Measurements from ENCODE around the gene GABRA5.

Gene GABRA5

GRCh38 chr15:26970712-26971210 is 103.9 kb downstream of the GABRA5 start, which contains the start of gene GABRG3:
Gene GABRG3 (plus strand): TSS chr15:26971181.
- H3K9me3 ChIP-seq (ENCODE audit: control insufficient read depth, low read depth, low read length) = no peaks in the 10 kb centered on the region
- H3K4me1 ChIP-seq (ENCODE audit: control insufficient read depth, low read depth, low read length) = peaks cover 4% of the 10 kb centered on the region
- H3K36me3 ChIP-seq (ENCODE audit: control insufficient read depth, low read depth, low read length) = no peaks in the 10 kb centered on the region
- peak within 1 kb of the TSS; percentile 52 for H3K4me3 ChIP-seq (ENCODE audit: low read length)
- no peak within 1 kb of the TSS for H3K9ac ChIP-seq (ENCODE audit: low read length)
- no peak within 1 kb of the TSS for H3K27ac ChIP-seq (ENCODE audit: low read length)
- H3K27me3 ChIP-seq (ENCODE audit: control insufficient read depth, insufficient read depth, low read length) = peaks cover 69% of the 10 kb centered on the region

- H3K9me3 ChIP-seq (ENCODE audit: control insufficient read depth, low read depth, low read length) = no peaks in the 10 kb centered on the region
- H3K27ac ChIP-seq (ENCODE audit: low read length) = no peak overlapping the region
- peak overlapping the region; percentile 52 for H3K4me3 ChIP-seq (ENCODE audit: low read length)
- H3K36me3 ChIP-seq (ENCODE audit: control insufficient read depth, low read depth, low read length) = no peaks in the 10 kb centered on the region
- H3K27me3 ChIP-seq (ENCODE audit: control insufficient read depth, insufficient read depth, low read length) = peaks cover 65% of the 10 kb centered on the region
- H3K4me1 ChIP-seq (ENCODE audit: control insufficient read depth, low read depth, low read length) = peaks cover 4% of the 10 kb centered on the region
- H3K9ac ChIP-seq (ENCODE audit: low read length) = no peak overlapping the region
Observed at GRCh38 chr15:26971271-26972018, 104.6 kb downstream of the GABRA5 start.

- H3K9me3 ChIP-seq (ENCODE audit: control insufficient read depth, low read depth, low read length) = no peaks in the 10 kb centered on the region
- no peak overlapping the region for H3K9ac ChIP-seq (ENCODE audit: low read length)
- no peak overlapping the region for H3K4me3 ChIP-seq (ENCODE audit: low read length)
- H3K4me1 ChIP-seq (ENCODE audit: control insufficient read depth, low read depth, low read length) = peaks cover 4% of the 10 kb centered on the region
- H3K27me3 ChIP-seq (ENCODE audit: control insufficient read depth, insufficient read depth, low read length) = peaks cover 54% of the 10 kb centered on the region
- H3K36me3 ChIP-seq (ENCODE audit: control insufficient read depth, low read depth, low read length) = no peaks in the 10 kb centered on the region
- no peak overlapping the region for H3K27ac ChIP-seq (ENCODE audit: low read length)
Observed at GRCh38 chr15:26972636-26973035, 105.8 kb downstream of the GABRA5 start.

GRCh38 chr15:26974120-26974780 is 107.4 kb downstream of the GABRA5 start:
- no peak overlapping the region for H3K27ac ChIP-seq (ENCODE audit: low read length)
- no peaks in the 10 kb centered on the region for H3K36me3 ChIP-seq (ENCODE audit: control insufficient read depth, low read depth, low read length)
- peaks cover 4% of the 10 kb centered on the region for H3K4me1 ChIP-seq (ENCODE audit: control insufficient read depth, low read depth, low read length)
- peaks cover 44% of the 10 kb centered on the region for H3K27me3 ChIP-seq (ENCODE audit: control insufficient read depth, insufficient read depth, low read length)
- H3K9me3 ChIP-seq (ENCODE audit: control insufficient read depth, low read depth, low read length) = no peaks in the 10 kb centered on the region
- no peak overlapping the region for H3K9ac ChIP-seq (ENCODE audit: low read length)
- no peak overlapping the region for H3K4me3 ChIP-seq (ENCODE audit: low read length)

GRCh38 chr15:26981492-26981891 is 114.6 kb downstream of the GABRA5 start:
- Histone ChIP-seq H3K27ac (ENCODE audit: low read length) (no peak overlapping the region), H3K9ac (ENCODE audit: low read length) (no peak overlapping the region), H3K4me1 (ENCODE audit: control insufficient read depth, low read depth, low read length) (no peaks in the 10 kb centered on the region), H3K4me3 (ENCODE audit: low read length) (no peak overlapping the region), H3K9me3 (ENCODE audit: control insufficient read depth, low read depth, low read length) (no peaks in the 10 kb centered on the region), H3K36me3 (ENCODE audit: control insufficient read depth, low read depth, low read length) (no peaks in the 10 kb centered on the region), H3K27me3 (ENCODE audit: control insufficient read depth, insufficient read depth, low read length) (no peaks in the 10 kb centered on the region)

GRCh38 chr15:26983822-26984221 is 117.0 kb downstream of the GABRA5 start:
- H3K9ac ChIP-seq (ENCODE audit: low read length) = no peak overlapping the region
- H3K27ac ChIP-seq (ENCODE audit: low read length) = no peak overlapping the region
- H3K4me3 ChIP-seq (ENCODE audit: low read length) = no peak overlapping the region
- no peaks in the 10 kb centered on the region for H3K27me3 ChIP-seq (ENCODE audit: control insufficient read depth, insufficient read depth, low read length)
- H3K4me1 ChIP-seq (ENCODE audit: control insufficient read depth, low read depth, low read length) = no peaks in the 10 kb centered on the region
- no peaks in the 10 kb centered on the region for H3K9me3 ChIP-seq (ENCODE audit: control insufficient read depth, low read depth, low read length)
- no peaks in the 10 kb centered on the region for H3K36me3 ChIP-seq (ENCODE audit: control insufficient read depth, low read depth, low read length)

GRCh38 chr15:26985050-26985449 is 118.2 kb downstream of the GABRA5 start:
- Histone ChIP-seq H3K36me3 (ENCODE audit: control insufficient read depth, low read depth, low read length) (no peaks in the 10 kb centered on the region), H3K27ac (ENCODE audit: low read length) (no peak overlapping the region), H3K27me3 (ENCODE audit: control insufficient read depth, insufficient read depth, low read length) (no peaks in the 10 kb centered on the region), H3K9me3 (ENCODE audit: control insufficient read depth, low read depth, low read length) (no peaks in the 10 kb centered on the region), H3K9ac (ENCODE audit: low read length) (no peak overlapping the region), H3K4me3 (ENCODE audit: low read length) (no peak overlapping the region), H3K4me1 (ENCODE audit: control insufficient read depth, low read depth, low read length) (no peaks in the 10 kb centered on the region)

- H3K4me3 ChIP-seq (ENCODE audit: low read length) = no peak overlapping the region
- no peaks in the 10 kb centered on the region for H3K36me3 ChIP-seq (ENCODE audit: control insufficient read depth, low read depth, low read length)
- peaks cover 19% of the 10 kb centered on the region for H3K9me3 ChIP-seq (ENCODE audit: control insufficient read depth, low read depth, low read length)
Observed at GRCh38 chr15:26996250-26996649, 129.4 kb downstream of the GABRA5 start.

More at GRCh38 chr15:26996250-26996649, 129.4 kb downstream of the GABRA5 start:
- no peaks in the 10 kb centered on the region for H3K27me3 ChIP-seq (ENCODE audit: control insufficient read depth, insufficient read depth, low read length)
- no peak overlapping the region for H3K27ac ChIP-seq (ENCODE audit: low read length)
- H3K4me1 ChIP-seq (ENCODE audit: control insufficient read depth, low read depth, low read length) = no peaks in the 10 kb centered on the region
- H3K9ac ChIP-seq (ENCODE audit: low read length) = no peak overlapping the region
